DMS53 treated with DMSO at 0.1 percent for 48 hours (cell line): ENCODE data around the gene ARHGAP15.

ENCODE experiments used
- DNase-seq: peaks from one replicate; lab custom pipeline; 2025; ENCODE audit not compliant: unreplicated experiment; lab: John Stamatoyannopoulos, UW

The ARHGAP15 gene

DNA sequence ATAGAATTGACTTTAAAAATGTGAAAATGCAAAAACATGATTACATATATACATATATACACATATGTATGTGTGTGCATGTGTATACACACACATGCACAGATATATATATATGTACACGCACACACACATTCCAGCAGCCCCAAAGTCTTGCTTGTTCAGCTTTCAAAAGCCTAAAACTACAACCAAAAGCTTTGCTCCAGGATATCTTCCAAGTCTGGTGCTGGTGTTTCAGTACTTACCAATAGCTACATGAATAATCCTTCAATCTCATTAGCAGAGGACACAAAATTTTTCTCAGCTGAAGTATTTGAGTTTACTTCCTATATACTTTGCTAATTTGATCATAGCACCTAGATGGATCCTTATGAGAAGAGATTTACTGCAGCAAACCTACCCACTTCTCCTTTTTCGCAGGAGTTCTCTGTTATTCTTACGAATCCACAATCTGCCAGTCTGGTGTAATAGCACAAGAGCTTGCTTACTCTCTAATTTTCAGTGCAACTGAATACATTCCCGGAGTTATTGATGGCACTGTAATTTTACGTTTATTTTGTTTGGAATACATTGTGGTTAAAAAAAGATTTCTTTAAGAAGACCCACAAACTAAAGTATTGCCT, 553.3 kb downstream of the ARHGAP15 start:
- DNase-seq = no peak

GRCh38 chr2:143683977-143684376, 554.8 kb downstream of the ARHGAP15 start:
- DNase-seq = no peak

- no peak for DNase-seq
These were observed 555.5 kb downstream of the ARHGAP15 start for GRCh38 chr2:143684551-143685320.

DNA sequence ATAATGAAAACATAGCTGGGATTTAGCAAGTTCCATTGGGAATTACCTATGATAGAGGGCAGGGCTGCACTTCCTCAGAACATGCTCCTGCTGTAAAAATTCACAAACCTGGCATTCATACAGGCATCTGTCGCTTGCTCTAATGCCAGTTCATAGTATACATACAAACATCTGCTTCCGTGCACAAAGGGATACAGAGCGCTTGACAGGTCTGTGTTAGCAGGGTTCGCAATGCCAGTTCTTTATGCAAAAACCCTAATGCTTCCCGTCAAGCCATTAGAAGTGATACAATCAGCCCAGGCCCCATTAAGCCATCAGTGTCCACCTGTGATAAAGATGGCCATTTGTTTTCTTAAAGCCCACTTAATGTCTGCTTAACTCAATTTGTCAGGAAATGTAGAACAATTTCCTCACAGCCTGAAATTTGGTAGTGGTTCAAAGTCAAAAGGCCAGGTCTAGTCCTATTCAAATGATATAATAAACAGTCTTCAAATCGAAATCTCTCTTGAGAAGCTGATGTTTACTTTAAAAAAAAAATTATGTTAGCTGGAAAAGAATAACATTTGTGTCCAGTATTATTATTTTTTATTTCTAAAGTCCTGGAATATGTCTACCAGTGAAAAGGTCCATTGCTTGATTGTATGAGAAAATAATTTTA, 556.3 kb downstream of the ARHGAP15 start:
- DNase-seq = no peak

GRCh38 chr2:143686585-143687164, 557.5 kb downstream of the ARHGAP15 start:
- DNase-seq = no peak

DNA sequence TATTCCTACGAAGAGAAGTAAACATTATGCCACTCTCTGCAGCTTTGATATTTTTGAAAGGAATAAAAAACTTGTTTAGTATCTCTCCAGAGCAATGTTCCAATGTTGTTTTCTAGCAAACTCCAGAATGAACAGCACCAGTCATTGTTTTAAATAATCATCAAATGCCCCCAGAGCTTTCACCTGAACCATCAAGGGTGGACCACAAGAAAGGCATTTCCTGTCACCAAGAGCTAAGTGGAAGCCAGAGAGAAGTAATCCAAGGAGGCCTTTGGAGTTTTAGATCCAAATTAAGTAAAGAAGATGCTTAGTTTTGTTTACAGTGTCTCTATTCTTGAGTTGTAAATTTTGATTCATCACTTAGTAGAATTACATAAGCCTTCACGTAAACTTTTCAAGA, 559.0 kb downstream of the ARHGAP15 start:
- DNase-seq = no peak

- no peak for DNase-seq
These were observed 559.6 kb downstream of the ARHGAP15 start for GRCh38 chr2:143688815-143689214.

- DNase-seq = no peak
These were observed 560.3 kb downstream of the ARHGAP15 start for GRCh38 chr2:143689541-143689940.

DNA sequence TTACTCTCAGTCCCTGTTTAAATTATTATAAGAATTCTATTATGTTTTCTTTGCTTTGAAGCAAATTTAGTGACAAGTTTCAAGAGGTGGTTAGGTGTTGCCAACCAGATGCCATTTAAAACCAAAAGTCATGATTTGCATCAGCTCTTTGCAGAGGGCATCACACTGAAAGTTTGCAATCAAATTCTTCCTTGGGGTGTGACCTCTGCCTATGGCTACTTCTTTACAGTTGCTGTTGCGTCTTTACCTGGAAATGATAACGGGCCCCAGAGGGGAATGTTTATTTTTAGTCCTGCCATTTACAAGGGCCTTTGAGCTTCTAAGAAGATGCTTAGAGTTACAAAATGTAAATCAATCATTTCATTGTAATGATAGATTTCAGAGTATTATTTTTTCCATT, 561.0 kb downstream of the ARHGAP15 start:
- no peak for DNase-seq

- DNase-seq = no peak
These were observed 561.9 kb downstream of the ARHGAP15 start for GRCh38 chr2:143691121-143691520.

- DNase-seq = no peak
These were observed 562.9 kb downstream of the ARHGAP15 start for GRCh38 chr2:143692162-143692561.

DNA sequence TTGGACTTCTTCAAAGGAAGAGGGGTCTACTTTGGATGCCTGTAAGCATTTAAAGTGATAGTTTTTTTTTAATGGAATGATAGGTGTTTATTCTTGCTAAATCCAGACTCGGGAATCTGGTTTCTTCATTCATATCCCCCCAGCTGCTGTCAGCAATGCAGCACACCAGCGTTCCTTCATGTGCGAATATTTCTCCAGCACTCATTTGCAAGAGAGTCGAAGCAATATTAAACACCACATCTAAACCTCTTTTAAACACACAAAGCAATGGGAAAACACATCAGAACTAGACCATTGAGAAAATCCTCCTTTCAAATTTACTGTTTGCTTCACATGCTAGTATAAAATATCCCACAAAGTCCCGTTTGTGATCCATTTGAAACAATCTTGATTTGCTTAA, 563.7 kb downstream of the ARHGAP15 start:
- no peak for DNase-seq

DNA sequence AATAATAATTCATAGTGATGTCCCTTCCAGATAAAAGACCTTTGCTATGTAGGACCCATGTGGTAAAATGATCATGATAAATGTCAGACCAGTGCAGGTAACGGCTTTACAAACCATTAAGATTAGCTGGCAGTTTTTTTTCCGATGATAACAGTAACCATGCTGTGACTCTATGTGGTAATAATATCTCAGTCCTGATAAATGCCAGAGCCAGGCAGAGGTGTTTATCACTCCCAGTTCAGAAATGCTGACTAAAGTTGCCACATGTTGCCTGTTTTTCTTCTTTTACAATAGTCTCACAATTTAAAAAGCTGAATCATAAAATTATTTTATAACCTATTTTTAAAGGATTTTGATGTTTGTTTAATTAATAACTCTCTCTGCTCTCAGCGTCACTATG, 565.1 kb downstream of the ARHGAP15 start:
- no peak for DNase-seq

DNA sequence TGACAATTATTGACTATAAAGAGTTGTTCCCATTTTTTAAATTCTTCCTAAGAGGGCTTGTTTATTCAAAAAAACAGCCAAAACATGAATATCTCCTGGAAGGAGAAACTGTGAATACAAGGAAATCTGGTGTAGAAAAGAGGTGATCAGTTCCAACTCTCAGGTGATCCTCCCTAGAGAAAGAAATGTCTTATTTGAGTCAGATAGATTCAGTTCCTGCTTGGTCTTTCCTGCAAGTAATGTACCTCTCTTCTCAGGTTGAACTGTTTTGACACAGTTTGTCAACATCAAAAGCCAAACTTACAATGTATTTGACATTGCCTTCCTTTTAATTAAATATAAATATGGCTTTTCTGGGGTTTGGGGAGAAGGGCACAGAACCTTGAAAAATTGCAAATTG, 567.4 kb downstream of the ARHGAP15 start:
- DNase-seq = no peak

GRCh38 chr2:143697744-143698143, 568.5 kb downstream of the ARHGAP15 start:
- DNase-seq = no peak

DNA sequence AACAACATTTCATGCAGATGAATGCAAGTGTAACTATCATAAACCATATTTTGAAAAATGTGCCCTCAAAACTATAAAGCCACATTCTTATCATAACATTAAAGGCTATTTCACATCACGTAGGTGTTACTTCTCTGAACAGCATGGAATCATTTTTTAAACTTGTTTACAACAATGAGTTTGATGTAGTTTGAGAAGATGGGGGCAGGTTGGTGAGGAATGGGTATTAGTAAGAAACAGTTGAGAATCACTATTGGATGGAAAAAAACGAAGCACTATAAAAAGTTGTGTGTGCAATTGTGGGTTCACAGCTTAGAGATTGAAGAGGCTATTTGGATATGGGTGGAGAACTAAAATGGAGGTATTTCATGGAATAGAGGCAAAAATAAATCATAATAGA, 569.1 kb downstream of the ARHGAP15 start:
- no peak for DNase-seq

GRCh38 chr2:143698888-143699570, 569.8 kb downstream of the ARHGAP15 start:
- DNase-seq = no peak

DNA sequence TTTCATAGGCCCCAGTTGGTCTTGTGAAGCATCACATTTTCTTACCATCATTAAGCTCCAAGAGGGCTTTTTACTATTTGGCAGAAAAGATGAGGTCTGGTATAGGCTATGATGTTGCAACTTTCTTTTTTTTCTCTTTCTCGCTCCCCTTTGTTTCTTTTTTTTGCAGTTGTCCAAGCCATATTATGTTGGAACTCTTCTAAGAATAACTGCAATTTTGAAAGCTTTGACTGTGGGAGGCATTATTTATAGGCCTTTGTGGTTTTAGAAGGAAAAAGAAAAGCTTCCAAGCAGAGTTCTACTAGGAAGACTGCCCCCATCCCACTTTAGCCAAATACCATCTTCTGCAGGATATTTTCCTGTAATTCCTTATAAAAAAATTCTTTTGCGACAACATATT, 571.6 kb downstream of the ARHGAP15 start:
- no peak for DNase-seq

DNA sequence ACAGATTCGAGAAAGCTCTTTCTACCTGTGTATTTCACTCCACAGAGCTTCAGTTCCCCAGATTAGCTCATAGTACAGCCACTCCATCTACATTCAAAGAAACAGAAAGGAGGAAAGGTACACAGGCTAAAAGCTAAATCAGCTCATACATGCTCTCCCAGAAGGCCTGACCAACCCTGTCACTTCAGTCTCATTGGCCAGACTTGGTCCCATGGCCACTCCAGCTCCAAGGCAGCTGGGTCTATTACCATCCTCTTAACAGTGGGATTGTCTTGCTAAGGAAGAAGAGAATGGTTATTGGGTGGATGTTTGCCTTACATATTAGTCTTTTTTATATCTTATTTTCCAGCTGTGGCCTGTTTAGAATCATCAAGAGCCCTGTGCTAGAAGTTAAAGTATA, 572.6 kb downstream of the ARHGAP15 start:
- no peak for DNase-seq

GRCh38 chr2:143702931-143703330, 573.7 kb downstream of the ARHGAP15 start:
- DNase-seq = no peak

DNA sequence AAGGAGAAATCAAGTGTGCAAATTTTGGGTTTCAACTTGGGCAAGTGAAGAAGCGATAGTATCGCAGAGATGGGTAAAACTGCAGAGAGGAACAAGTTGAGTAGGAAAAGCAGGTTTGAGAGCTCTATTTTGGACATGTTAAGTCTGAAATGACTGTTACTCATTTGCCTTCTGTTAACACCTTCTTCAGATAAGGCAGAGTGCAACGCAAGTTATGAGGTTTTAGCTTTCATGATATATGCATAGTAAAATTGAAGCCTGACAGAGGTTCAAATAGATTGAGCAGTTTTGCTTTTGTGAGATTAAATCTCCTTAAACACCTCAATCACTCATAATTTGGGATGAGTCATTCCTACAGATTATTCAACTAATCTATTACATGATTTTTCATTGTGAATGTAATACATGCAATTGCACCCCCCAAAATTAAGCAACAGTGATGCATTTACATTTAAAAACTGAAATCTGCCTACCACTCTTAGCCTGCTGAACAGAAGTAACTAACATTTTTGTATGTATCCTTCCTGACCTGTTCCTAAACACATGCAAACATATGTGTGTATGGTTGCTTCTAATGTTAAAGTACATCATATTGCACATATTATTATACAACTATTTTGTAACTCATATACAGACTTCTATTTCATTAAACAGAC, 575.4 kb downstream of the ARHGAP15 start:
- DNase-seq = no peak
